Uterus (tissue), 2 donors: Measurements from ENCODE around the gene TICAM2.

Experiments
- CTCF ChIP-seq, 4 experiments: fragments of 200-600 bp in 2 of 4; fragments of 450-650 bp in 2 of 4; sonication (generic) in 2 of 4; IDR thresholded peaks; one replicate each; pipeline ENCODE4 v1.5.1; 2016 to 2019; ENCODE audit warnings: antibody characterized with exemption in 4 of 4, mild to moderate bottlenecking in 2 of 4, moderate library complexity in 1 of 4
- POLR2A ChIP-seq, 2 donors: fragments of 450-650 bp; IDR thresholded peaks; one replicate each; pipeline ENCODE4 v1.6.1; 2016; ENCODE audit warnings: antibody characterized with exemption in 2 of 2, mild to moderate bottlenecking in 1 of 2, moderate library complexity in 1 of 2

GRCh38 chr5:115548683-115549082 lies 53.6 kb downstream of the TICAM2 start:
- TF ChIP-seq CTCF (IDR thresholded peaks at IDR 0.05), result no peak
- TF ChIP-seq POLR2A (IDR thresholded peaks at IDR 0.05), result no peak
